Amniotic epithelial cell (primary cell): ENCODE results near the gene EED.
A peak's percentile ranks its signal among the peaks of the same experiment; 100 is the strongest.
"Not testable (repeated sequence)": the region's sequence is repeated elsewhere in the genome, so short reads cannot be mapped to it uniquely, and the experiment has no call there.

Experiments used
- DNase-seq: peaks from one replicate; pipeline ENCODE4 v3.0.0-alpha.2; 2010; ENCODE audit warnings: low read depth

EED gene

DNA sequence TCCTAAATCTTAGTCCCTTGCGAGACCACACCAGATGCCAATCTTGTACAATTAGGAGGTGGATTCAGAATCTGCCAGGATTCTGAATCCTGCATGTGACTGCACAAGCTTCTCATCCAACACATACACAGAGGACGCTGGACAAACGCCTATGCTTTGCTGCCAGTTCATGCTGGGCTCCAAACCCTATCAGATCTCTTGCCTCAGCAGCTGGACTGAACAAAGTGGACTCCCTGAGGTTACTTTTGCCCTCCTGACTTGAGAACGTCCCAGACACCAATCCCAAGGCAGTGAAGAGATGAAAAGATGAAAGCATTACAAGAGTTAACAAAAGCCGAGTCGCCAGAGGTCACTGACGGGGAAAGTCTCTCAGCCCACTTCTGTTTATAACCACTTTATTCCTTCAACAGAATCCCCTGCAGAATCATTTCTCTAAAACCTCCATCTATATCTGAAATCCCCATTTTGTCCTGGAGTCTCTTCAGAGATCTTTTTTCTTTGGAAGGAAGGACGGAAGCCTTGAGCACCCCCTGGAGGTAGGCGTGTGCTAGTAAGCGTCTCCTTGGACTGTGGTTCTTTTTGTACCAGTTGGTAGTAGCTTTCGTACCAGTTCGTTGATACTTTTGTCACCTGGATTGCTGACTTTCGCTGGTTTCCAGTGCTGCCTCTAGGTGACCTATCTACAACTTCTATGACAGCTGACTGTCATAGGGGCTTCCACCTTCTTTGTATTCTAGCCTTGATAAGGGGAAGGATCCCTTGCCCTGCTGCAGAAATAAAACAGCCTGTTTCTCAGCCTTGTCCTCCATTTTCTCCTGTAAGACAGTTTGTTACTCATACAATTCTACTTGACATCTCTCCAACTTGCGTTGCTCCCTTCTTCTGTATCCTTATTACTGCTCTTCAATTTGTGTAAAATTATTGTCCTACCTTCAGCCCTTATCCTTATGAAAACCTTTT is 26.1 kb upstream of the EED start:
- DNase-seq = peak; percentile 64

GRCh38 chr11:86219311-86220193 is 25.0 kb upstream of the EED start:
- no peak for DNase-seq

GRCh38 chr11:86220653-86221052 is 23.9 kb upstream of the EED start:
- DNase-seq = no peak

- DNase-seq = no peak
Observed at GRCh38 chr11:86222081-86222480, 22.5 kb upstream of the EED start.

DNA sequence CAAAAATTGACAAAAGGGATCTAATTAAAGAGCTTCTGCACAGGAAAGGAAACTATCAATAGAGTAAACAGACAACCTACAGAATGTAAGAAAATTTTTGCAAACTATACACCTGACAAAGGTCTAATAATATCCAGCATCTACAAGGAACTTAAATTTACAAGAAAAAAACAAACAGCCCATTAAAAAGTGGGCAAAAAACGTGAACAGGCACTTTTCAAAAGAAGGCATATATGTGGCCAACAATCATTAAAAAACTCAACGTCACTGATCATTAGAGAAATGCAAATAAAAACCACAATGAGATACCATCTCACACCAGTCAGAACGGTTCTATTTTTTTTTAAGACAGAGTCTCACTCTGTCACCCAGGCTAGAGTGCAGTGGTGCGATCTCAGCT is 20.0 kb upstream of the EED start:
- DNase-seq = not testable (repeated sequence)

DNA sequence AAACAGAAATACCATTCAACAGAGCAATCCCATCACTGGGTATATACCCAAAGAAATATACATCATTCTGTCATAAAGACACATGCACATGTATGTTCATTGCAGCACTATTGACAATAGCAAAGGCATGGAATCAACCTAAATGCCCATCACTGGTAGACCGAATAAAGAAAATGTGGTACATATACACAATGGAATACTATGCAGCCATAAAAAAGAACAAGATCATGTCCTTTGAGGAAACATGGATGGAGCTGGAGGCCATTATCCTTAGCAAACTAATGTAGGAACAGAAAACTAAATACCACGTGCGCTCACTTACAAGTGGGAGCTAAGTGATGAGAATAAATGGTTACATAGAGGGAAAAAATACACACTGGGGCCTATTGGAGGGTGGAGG is 19.2 kb upstream of the EED start:
- DNase-seq = not testable (repeated sequence)

- no peak for DNase-seq
Observed at GRCh38 chr11:86228269-86229038, 16.1 kb upstream of the EED start.

DNA sequence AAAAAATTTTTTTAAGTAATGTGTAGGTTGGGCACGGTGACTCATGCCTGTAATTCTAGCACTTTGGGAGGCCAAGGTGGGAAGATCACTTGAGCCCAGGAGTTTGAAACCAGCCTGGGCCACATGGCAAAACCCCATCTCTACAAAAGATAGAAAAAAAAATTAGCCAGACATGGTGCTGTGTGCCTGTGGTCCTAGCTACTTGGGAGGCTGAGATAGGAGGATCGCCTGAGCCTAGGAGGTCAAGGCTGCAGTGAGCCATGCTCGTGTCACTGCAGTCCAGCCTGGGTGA is 15.6 kb upstream of the EED start:
- not testable (repeated sequence) for DNase-seq

DNA sequence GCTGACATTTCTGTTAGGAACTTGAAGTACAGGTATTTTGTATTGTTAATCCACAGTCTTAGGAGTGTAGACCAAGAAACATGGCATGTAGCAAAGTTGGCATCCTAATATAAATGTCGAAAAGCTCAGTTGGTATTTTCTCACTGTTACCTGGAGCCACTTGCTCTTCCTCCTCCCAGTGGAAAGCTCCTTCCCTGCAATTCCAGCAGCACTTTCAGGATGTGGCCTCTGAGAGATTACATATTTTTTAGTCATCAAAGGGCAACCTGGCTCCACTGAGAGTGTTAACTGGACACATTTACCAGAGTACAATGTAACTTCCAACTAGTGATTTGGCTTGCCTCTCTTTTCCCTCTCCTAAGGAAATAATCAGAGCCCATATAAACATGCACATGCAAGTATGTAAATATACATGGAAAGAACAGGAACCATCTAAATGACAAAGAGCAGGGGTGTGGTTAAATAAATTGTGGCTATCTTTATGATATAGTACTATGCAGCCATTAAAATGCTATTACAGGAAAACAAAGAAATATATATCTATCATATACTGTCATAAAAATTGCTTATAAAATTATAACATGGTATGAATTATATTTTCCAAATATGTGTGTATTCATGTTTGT is 14.3 kb upstream of the EED start:
- DNase-seq = no peak

DNA sequence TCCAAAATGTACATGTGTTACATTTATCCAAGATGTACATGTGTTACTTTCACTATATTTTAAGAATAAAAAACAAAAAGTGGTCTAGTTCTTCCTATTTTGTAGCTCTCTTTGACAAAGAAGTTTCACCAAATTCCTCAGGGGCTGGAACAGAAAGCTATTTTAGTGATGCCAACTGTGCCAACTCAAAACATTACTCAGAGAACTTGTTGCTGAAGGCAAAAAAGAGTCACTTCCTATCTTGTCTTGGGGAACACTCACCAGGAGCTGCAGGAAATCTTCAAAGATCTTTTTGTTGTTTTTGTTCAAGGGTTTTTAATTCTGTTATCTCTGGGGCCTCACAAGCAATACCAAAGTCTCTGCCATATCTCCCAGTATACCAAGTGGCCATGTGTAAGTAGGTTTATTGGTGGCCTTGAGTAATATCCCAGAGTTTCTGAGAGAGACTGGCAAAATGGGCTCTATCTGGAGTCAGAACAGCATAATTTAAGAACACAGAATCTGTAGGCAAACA is 13.6 kb upstream of the EED start:
- DNase-seq = no peak

GRCh38 chr11:86232556-86232955 is 12.0 kb upstream of the EED start:
- DNase-seq = no peak

GRCh38 chr11:86234831-86235461 is 9.6 kb upstream of the EED start:
- DNase-seq = no peak

DNA sequence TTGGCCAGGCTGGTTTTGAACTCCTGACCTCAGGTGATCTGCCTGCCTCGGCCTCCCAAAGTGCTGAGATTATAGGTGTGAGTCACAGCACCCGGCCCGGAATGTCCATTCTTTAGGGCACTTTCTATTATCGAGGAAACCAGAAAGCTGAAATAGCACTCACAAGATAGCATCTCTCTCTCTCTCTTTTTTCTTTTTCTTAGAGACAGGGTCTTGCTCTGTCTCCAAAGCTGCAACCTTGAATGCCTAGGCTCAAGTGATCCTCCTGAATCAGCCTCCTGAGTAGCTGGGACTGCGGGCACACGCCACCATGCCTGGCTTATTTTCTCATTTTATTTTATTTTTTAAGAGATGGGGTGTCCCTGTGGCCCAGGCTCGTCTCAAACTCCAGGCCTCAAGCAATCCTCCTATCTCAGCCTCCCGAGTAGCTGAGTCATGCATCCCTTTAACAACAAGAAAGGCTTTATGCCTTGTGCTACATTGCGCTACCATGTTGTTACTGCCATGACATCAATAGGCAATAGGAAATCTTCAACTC is 7.2 kb upstream of the EED start:
- no peak for DNase-seq

GRCh38 chr11:86240164-86240563 is 4.4 kb upstream of the EED start:
- no peak for DNase-seq

GRCh38 chr11:86241956-86242535 is 2.5 kb upstream of the EED start:
- no peak for DNase-seq

- DNase-seq = no peak
Observed at GRCh38 chr11:86243396-86243795, 1.2 kb upstream of the EED start.

DNA sequence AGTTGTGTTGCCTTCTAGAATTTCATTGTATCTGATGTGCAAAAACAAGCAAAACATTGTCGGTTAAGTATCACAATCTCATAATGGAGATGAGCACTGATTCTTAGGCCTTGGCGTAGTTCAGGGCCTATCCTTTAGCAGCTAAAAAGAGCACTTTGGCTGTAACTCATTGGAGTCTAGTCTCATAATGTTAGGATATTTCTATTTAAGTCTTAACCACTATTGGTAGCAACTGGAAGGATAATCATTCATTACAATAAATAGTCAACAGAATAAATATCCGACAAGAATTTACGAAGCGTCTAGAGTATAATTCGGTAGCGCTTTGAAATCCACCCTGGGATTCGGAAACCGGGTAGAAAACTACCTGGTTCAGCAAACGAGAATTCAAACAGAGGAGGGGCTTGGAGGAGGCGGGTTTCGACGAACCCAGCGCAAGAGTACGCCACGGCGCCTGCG is 461 bp upstream of the EED start:
- DNase-seq = peak; percentile 80

- no peak for DNase-seq
Observed at GRCh38 chr11:86245369-86246292, 1.1 kb downstream of the EED start.

DNA sequence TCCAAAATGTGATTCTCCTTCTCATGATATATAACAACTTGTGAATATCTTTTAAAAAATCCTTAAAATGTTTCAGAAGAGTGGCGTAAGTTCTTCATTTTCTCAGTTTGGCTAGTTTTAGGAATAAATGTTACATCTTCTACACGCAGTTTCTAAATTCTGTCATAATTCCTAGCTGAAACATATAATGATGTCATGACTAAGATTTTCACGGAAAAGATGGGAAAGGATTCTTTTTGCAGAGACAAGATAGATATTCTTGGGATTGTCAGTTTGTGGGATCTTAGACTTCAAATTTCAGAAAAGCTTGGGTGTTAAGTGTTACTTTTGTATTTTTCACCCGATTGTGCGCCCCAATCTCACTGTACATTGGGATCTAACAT is 1.7 kb downstream of the EED start:
- DNase-seq = no peak
